Adipocyte (in vitro differentiated cells): ENCODE results near the gene ZACN.
"Not testable (repeated sequence)": the region's sequence is repeated elsewhere in the genome, so short reads cannot be mapped to it uniquely, and the experiment has no call there.

ENCODE experiments used
- DNase-seq: peaks from one replicate; pipeline ENCODE4 v3.0.0-alpha.2; 2015; ENCODE audit warnings: low read depth
- H3K27me3 ChIP-seq: replicated peaks from 2 replicates; pipeline ENCODE4 v1.7.0; 2013; ENCODE audit warnings: mild to moderate bottlenecking, low read length, moderate library complexity; ENCODE audit not compliant: control insufficient read depth, insufficient read depth
- H3K36me3 ChIP-seq: 2 replicates; pipeline ENCODE4 v1.7.0; 2013; ENCODE audit warnings: low read length, mild to moderate bottlenecking, moderate library complexity; ENCODE audit not compliant: control insufficient read depth, insufficient read depth, severe bottlenecking
- H3K4me1 ChIP-seq: 2 replicates; pipeline ENCODE4 v1.7.0; 2013; ENCODE audit warnings: mild to moderate bottlenecking, low read length, moderate library complexity; ENCODE audit not compliant: control insufficient read depth, insufficient read depth
- H3K4me3 ChIP-seq: 2 replicates; pipeline ENCODE4 v1.7.0; 2013; ENCODE audit warnings: mild to moderate bottlenecking, low read length, moderate library complexity
- H3K9ac ChIP-seq: 2 replicates; pipeline ENCODE4 v1.7.0; 2013; ENCODE audit warnings: mild to moderate bottlenecking, low read length, moderate library complexity
- H3K9me3 ChIP-seq: 2 replicates; pipeline ENCODE4 v1.7.0; 2013; ENCODE audit warnings: mild to moderate bottlenecking, low read length, moderate library complexity; ENCODE audit not compliant: control insufficient read depth

Gene ZACN

DNA sequence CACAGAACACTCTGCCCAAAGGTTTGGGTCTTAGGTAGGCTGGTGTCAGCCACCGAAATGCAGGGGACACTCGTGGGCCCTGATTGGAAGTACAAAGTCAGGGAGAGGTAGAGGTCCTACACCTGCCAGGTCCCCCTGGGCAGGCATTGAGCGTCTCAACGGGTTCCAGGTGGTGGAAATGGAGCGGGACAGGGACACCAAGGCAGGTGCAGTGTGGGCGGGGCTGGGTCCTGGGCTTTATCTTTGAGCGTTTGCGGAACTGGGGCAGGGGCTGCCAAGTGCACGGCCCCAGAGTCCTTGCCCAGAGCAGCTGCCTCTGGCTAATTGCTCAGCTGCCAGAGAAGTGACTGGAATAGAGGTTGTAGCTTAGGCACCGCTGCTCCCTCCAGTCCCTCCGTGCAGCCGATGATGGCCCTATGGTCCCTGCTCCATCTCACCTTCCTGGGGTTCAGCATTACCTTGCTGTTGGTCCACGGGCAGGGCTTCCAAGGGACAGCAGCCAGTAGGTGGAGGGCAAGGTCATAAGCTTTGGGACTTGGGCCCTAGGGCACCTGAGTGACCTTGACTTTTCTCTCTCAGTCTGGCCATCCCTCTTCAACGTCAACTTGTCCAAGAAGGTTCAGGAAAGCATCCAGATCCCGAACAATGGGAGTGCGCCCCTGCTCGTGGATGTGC lies at the start of gene ZACN:
ZACN (plus strand) TSS at position 323 of the 675 bp plus-strand sequence; CDS start at position 406, 83 bp downstream.
- H3K9me3 ChIP-seq: no peaks in the 10 kb centered on the region
- peaks cover 11% of the 10 kb centered on the region for H3K36me3 ChIP-seq
- no peak for DNase-seq
- H3K27me3 ChIP-seq: peaks cover 51% of the 10 kb centered on the region
- H3K4me3 ChIP-seq: no peak within 1 kb of the TSS
- H3K9ac ChIP-seq: no peak within 1 kb of the TSS
- peaks cover 3% of the 10 kb centered on the region for H3K4me1 ChIP-seq

DNA sequence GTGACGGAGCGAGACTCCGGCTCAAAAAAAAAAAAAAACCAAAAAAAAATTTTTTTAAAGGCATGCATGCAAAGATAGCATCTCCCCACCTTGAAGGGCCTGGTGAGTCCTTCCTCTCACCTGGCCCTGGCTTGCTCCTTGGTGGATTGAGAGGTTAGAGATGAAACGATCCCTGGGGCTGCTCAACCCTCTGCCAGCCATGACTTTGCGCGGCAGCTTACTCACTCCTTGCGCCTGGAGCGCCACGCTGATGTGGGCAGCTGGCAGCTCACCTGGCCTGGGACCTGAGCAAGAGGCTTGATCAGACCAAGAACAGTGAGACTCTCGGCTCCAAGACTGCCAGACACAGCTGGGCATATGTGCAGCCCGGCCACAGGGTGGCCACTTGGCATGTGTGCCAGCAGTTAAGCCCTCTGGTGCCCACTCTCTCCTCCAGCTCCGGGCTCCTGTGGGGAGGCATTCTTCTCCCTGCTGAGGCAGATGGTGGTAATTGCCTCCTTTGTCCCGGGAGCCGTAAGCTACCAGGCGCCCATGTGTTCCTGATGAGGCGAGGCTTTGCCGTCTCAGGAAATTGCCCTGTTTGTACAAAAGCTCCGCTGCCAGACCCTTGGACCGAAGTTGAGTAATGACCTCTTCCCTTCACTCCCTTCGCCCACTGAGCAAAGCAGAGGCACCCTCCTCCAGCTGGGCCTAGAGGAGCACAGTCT lies 46.8 kb upstream of the ZACN start:
- DNase-seq: no peak
- no peaks in the 10 kb centered on the region for H3K9me3 ChIP-seq
- no peaks in the 10 kb centered on the region for H3K36me3 ChIP-seq
- no peak overlapping the region for H3K9ac ChIP-seq
- no peaks in the 10 kb centered on the region for H3K4me1 ChIP-seq
- H3K4me3 ChIP-seq: no peak overlapping the region
- peaks cover 3% of the 10 kb centered on the region for H3K27me3 ChIP-seq

GRCh38 chr17:76032780-76033108 lies 46.2 kb upstream of the ZACN start:
- DNase-seq: no peak
- Histone ChIP-seq H3K4me1 (no peaks in the 10 kb centered on the region), H3K4me3 (no peak overlapping the region), H3K9me3 (no peaks in the 10 kb centered on the region), H3K27me3 (peaks cover 3% of the 10 kb centered on the region), H3K36me3 (no peaks in the 10 kb centered on the region), H3K9ac (no peak overlapping the region)

DNA sequence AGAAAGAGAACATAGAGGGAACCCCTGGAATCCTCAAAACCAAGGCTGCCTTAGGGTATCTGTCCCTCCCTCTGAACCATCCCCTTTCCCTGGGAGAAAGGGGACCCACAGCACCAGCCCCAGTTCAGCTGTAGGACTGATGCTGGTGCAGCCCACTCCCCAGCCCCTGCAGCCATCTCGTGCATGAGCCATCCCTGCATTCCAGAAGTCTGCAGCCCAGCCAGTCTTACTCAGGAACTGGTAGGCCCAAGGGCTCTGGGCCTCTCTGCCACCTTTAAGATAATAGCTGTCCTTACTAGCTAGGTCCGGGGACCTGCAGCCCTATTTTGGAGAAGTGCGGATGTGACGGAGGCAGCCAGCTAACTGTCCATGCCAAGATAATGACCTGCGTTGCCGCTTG lies 45.8 kb upstream of the ZACN start:
- DNase-seq: no peak
- H3K27me3 ChIP-seq: peaks cover 3% of the 10 kb centered on the region
- H3K9me3 ChIP-seq: no peaks in the 10 kb centered on the region

DNA sequence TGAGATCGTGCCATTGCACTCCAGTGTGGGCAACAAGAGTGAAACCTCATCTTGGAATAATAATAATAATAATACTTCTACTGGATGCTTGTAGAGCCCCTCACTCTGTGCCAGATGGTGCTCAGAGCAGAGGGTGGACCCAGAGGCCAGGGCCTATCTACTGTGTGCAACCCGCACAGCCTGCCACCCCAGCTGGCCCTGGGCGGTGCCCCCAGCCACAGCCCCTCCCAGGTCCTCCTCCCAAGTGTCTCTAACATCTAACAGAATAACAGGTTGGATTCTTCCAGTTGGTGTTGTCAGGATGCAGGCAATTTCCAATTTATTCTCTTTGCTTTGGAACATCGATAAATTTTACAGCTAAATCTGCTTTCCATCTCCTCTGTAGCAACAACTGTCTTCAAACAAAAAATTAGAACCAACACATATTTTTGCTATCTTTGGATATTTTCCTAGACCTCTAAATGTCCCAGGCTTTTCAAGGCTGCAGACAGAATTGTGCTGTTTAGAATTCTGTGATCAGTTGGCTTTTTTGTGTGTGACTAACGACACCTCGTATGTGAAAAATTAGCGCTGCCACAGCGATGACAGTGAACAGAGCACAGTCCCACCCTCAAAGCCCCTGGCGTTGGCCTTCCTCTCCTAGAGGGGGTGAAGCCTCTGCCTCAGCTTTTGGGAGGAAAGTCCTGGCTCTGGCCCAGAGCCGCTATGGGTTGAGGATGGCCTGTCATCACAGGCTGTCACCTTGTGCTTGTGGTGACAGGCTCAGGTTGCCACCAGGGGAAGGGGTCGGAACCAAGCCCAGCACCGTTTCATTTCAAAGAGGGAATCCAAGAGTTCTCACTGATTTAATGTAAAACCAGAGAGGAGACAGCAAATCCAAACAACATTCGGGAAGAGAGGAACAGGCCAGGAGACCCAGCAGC lies 44.3 kb upstream of the ZACN start:
- DNase-seq: no peak
- H3K27me3 ChIP-seq: peaks cover 3% of the 10 kb centered on the region
- no peaks in the 10 kb centered on the region for H3K9me3 ChIP-seq
- no peak overlapping the region for H3K9ac ChIP-seq
- H3K4me1 ChIP-seq: no peaks in the 10 kb centered on the region
- H3K4me3 ChIP-seq: no peak overlapping the region
- peaks cover 19% of the 10 kb centered on the region for H3K36me3 ChIP-seq

More for the DNA sequence above, 45.8 kb upstream of the ZACN start:
- H3K9ac ChIP-seq: no peak overlapping the region
- H3K4me1 ChIP-seq: no peaks in the 10 kb centered on the region
- H3K36me3 ChIP-seq: peaks cover 4% of the 10 kb centered on the region
- H3K4me3 ChIP-seq: no peak overlapping the region

GRCh38 chr17:76036497-76037261 lies 42.3 kb upstream of the ZACN start:
- Histone ChIP-seq H3K4me3 (no peak overlapping the region), H3K27me3 (peaks cover 3% of the 10 kb centered on the region), H3K4me1 (no peaks in the 10 kb centered on the region), H3K36me3 (peaks cover 39% of the 10 kb centered on the region), H3K9me3 (no peaks in the 10 kb centered on the region), H3K9ac (no peak overlapping the region)
- no peak for DNase-seq

DNA sequence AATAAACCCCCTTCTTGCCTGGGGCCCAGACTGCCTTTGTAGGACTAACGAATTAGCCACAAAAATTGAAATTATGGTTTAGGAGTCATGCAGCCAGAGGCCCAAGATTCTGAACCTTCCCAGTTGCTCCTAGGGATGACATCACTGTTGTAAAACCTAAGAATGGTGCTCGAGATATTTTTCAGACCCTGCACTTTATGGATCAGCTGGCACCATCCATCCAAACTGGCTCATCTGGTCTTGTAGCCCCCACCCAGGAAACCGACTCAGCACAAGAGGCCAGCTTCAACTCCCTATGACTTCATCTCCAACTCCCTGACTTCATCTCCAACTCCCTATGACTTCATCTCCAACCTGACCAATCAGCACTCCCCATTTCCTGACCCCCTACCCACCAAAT lies 40.9 kb upstream of the ZACN start:
- H3K27me3 ChIP-seq: peaks cover 2% of the 10 kb centered on the region
- H3K36me3 ChIP-seq: peaks cover 52% of the 10 kb centered on the region

DNA sequence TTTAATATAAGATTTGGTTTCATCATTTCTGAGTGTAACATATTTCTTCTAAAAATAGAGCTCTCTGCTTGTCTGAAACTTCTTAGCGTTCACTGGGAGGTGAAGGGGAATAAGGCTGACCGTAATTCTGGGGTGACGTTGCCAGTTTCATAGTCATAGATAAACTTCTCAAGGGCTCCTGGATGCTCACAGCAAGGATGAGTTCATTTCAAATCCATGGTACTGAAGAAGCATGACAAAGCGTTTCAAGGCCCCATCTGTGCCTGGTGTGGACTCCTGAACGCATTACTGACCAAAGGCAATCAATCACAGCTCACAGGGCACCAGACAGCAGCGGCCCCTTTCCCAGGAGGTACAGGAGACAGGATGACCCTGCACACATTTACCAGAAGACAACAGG lies 39.9 kb upstream of the ZACN start:
- Histone ChIP-seq H3K4me3 (no peak overlapping the region), H3K36me3 (peaks cover 62% of the 10 kb centered on the region), H3K27me3 (no peaks in the 10 kb centered on the region), H3K4me1 (no peaks in the 10 kb centered on the region), H3K9ac (no peak overlapping the region), H3K9me3 (no peaks in the 10 kb centered on the region)
- DNase-seq: no peak

More for the DNA sequence above, 40.9 kb upstream of the ZACN start:
- Histone ChIP-seq H3K9me3 (no peaks in the 10 kb centered on the region), H3K9ac (no peak overlapping the region), H3K4me3 (no peak overlapping the region), H3K4me1 (no peaks in the 10 kb centered on the region)
- DNase-seq: no peak

DNA sequence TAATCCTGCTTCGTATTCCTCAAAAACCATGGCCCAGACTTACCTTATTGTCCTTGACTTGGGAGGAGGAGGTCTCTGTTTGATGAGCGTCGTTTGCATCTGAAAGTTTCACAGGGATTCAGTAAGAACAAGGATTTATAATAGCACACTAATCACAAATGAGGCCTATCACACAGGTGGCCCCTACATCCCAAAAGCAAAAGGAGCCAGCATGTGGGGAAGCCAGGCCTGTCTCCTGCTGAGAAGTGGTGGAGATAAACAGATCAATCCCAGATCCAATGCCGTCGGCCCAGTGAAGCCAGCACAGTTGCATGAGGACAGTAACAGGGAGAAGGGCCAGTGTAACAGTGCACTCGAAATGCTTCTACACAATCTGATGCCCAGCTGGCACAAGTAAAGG lies 38.6 kb upstream of the ZACN start:
- H3K9me3 ChIP-seq: no peaks in the 10 kb centered on the region
- H3K9ac ChIP-seq: no peak overlapping the region
- H3K36me3 ChIP-seq: peaks cover 75% of the 10 kb centered on the region
- no peak overlapping the region for H3K4me3 ChIP-seq
- no peaks in the 10 kb centered on the region for H3K27me3 ChIP-seq
- DNase-seq: no peak
- H3K4me1 ChIP-seq: no peaks in the 10 kb centered on the region

GRCh38 chr17:76042868-76043267 lies 36.1 kb upstream of the ZACN start:
- H3K4me1 ChIP-seq, DNase-seq, H3K27me3 ChIP-seq, H3K9me3 ChIP-seq, H3K4me3 ChIP-seq, H3K9ac ChIP-seq: not testable (repeated sequence)
- H3K36me3 ChIP-seq: peaks cover 98% of the 10 kb centered on the region
